GM12878 (cell line): ENCODE measurements around the gene COPS6.

Source experiments
- BCL3 ChIP-seq: IDR thresholded peaks from 2 replicates; pipeline ENCODE4 v1.6.1; 2011; ENCODE audit warnings: borderline replicate concordance, low read depth, mild to moderate bottlenecking, moderate library complexity, low read length; ENCODE audit not compliant: insufficient read depth, poor library complexity, severe bottlenecking
- CHD1 ChIP-seq: IDR thresholded peaks from 2 replicates; pipeline ENCODE4 v1.6.1; 2012; ENCODE audit warnings: low read depth, low read length, improper control_type of control experiment
- CREB1 ChIP-seq: IDR thresholded peaks from 2 replicates; pipeline ENCODE4 v1.6.1; 2012; ENCODE audit warnings: low read depth, mild to moderate bottlenecking, inconsistent platforms
- CTCF ChIP-seq, 3 experiments: IDR thresholded peaks in 2 of 3; conservative IDR thresholded peaks in 1 of 3; 2 replicates each; pipeline ENCODE4 v1.5.1; 2011; ENCODE audit warnings: low read depth in 3 of 3, low read length in 3 of 3, mild to moderate bottlenecking in 3 of 3, control low read depth in 2 of 3, moderate library complexity in 2 of 3, inconsistent platforms in 1 of 3, mixed read lengths in 1 of 3; ENCODE audit not compliant: control insufficient read depth in 2 of 3, insufficient read depth in 1 of 3; ENCODE audit errors: extremely low read depth in 1 of 3
- E2F4 ChIP-seq: IDR thresholded peaks from 2 replicates; pipeline ENCODE4 v1.6.1; 2012; ENCODE audit warnings: low read depth, low read length, improper control_type of control experiment
- EZH2 ChIP-seq: IDR thresholded peaks from 2 replicates; pipeline ENCODE4 v1.6.1; 2012; ENCODE audit warnings: low read depth, mild to moderate bottlenecking, control low read depth, inconsistent platforms, low read length, borderline replicate concordance; ENCODE audit not compliant: control insufficient read depth
- GABPA ChIP-seq: IDR thresholded peaks from 2 replicates; pipeline ENCODE4 v1.6.1; 2014; ENCODE audit warnings: antibody characterized with exemption, low read depth, mild to moderate bottlenecking, inconsistent platforms
- IRF4 ChIP-seq: IDR thresholded peaks from 2 replicates; pipeline ENCODE4 v1.6.1; 2011; ENCODE audit warnings: low read depth, low read length
- NFIC ChIP-seq: IDR thresholded peaks from 2 replicates; pipeline ENCODE4 v1.6.1; 2012; ENCODE audit warnings: low read depth, mild to moderate bottlenecking, inconsistent platforms, low read length, moderate library complexity
- POLR2A ChIP-seq: IDR thresholded peaks from 2 replicates; pipeline ENCODE4 v1.6.1; 2011; ENCODE audit warnings: low read depth, mild to moderate bottlenecking, low read length
- POLR2AphosphoS5 ChIP-seq: IDR thresholded peaks from 2 replicates; pipeline ENCODE4 v1.6.1; 2011; ENCODE audit warnings: mild to moderate bottlenecking, low read length, inconsistent platforms
- RFX5 ChIP-seq: IDR thresholded peaks from 2 replicates; pipeline ENCODE4 v1.6.1; 2011; ENCODE audit warnings: low read depth, low read length, improper control_type of control experiment
- SP1 ChIP-seq: IDR thresholded peaks from one replicate; pipeline ENCODE4 v1.6.1; 2011; ENCODE audit warnings: low read depth, low read length
- ZNF207 ChIP-seq: fragments of 450-650 bp; IDR thresholded peaks from 2 replicates; pipeline ENCODE4 v1.6.1; 2014; ENCODE audit warnings: antibody characterized with exemption, mild to moderate bottlenecking, borderline replicate concordance

- no peak for TF ChIP-seq NFIC
- TF ChIP-seq RFX5 = no peak
- TF ChIP-seq EZH2 = no peak
- TF ChIP-seq GABPA = no peak
- no peak for TF ChIP-seq CTCF (IDR thresholded peaks at IDR 0.05 in 2 of 3, conservative IDR thresholded peaks at IDR 0.05 in 1 of 3; ENCODE audit: control insufficient read depth in 2 of 3, extremely low read depth in 1 of 3, insufficient read depth in 1 of 3, low read depth in 3 of 3, low read length in 3 of 3)
- TF ChIP-seq ZNF207 = no peak
- TF ChIP-seq POLR2AphosphoS5 = no peak
- no peak for TF ChIP-seq BCL3
- TF ChIP-seq SP1 = no peak
- TF ChIP-seq IRF4 = no peak
- TF ChIP-seq CREB1 = no peak
- TF ChIP-seq POLR2A = no peak
- TF ChIP-seq CHD1 = no peak
- TF ChIP-seq E2F4 = no peak
These were observed 37.2 kb upstream of the COPS6 start for GRCh38 chr7:100051611-100052010.
